ENCODE results near the gene SYCP2L. TPM values are rescaled to one million over a fixed set of nuclear protein-coding genes. Genes with fewer than 3 reads are reported as not detected.

The SYCP2L gene
- total RNA-seq, 1 donor from 2014 or later, result 12.5 TPM

DNA sequence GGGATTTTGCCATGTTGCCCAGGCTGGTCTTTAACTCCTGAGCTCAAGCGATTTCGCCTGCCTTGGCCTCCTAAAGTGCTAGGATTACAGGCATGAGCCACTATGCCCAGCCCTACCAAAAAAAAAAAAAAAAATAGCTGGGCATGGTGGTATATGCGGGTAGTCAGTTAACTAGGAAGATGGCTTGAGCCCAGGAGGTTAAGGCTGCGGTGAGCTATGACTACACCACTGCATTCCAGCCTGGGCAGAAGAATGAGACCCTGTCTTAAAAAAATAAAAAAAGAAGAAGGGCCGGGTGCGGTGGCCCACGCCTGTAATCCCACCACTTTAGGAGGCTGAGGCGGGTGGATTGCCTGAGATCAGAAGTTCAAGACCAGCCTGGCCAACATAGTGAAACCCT, 107.0 kb downstream of the SYCP2L start:
- H3K36me3 ChIP-seq, result no peaks in the 10 kb centered on the region

DNA sequence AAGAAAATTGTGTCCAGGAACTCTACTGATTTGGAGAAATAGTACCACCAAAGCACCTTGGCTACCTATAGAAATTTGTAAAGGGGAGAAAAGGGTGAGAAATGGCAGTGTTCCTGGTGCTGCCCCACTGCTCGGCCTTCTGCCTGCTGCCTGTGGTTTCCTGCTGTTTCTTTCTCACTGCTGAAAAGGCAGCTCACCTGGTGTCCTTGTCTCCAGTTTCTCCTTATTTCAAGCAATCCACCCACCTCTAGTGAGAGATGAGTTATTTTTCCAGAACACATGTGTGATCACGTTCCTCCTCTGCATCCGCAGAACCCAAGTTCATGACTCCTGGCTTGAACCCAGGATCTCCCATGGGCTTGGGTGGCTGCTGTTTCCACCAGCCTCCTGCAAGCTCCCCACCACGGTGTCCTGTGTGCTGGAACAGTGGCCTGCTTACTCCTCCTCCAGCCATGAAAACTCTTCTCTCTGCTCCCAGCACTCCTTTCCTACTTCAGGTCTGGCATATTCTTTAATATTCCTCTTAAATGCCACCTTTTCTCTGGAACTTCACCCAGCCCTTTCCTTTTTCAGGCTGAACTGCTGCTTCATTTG, 108.4 kb downstream of the SYCP2L start:
- Mint-ChIP-seq H3K9me3 (no peaks in the 10 kb centered on the region), H3K4me1 (peaks cover 23% of the 10 kb centered on the region), H3K36me3 (peaks cover 28% of the 10 kb centered on the region), H3K27me3 (ENCODE audit: insufficient read depth, low read depth) (no peaks in the 10 kb centered on the region), H3K4me3 (no peak overlapping the region), H3K27ac (no peak overlapping the region)
- H3K9ac ChIP-seq, result no peak overlapping the region
- H3K27me3 ChIP-seq, result no peaks in the 10 kb centered on the region
- no peaks in the 10 kb centered on the region for H3K79me2 ChIP-seq (ENCODE audit: low read depth)
- H4K20me1 ChIP-seq (ENCODE audit: low read depth), result no peaks in the 10 kb centered on the region
- H3K4me2 ChIP-seq, result no peak overlapping the region
- H3K4me1 ChIP-seq, result peaks cover 29% of the 10 kb centered on the region
- H3K9me3 ChIP-seq (ENCODE audit: low read depth), result no peaks in the 10 kb centered on the region
- TF ChIP-seq EZH2 (IDR thresholded peaks at IDR 0.05), result no peak
- TF ChIP-seq, protein P1, sequence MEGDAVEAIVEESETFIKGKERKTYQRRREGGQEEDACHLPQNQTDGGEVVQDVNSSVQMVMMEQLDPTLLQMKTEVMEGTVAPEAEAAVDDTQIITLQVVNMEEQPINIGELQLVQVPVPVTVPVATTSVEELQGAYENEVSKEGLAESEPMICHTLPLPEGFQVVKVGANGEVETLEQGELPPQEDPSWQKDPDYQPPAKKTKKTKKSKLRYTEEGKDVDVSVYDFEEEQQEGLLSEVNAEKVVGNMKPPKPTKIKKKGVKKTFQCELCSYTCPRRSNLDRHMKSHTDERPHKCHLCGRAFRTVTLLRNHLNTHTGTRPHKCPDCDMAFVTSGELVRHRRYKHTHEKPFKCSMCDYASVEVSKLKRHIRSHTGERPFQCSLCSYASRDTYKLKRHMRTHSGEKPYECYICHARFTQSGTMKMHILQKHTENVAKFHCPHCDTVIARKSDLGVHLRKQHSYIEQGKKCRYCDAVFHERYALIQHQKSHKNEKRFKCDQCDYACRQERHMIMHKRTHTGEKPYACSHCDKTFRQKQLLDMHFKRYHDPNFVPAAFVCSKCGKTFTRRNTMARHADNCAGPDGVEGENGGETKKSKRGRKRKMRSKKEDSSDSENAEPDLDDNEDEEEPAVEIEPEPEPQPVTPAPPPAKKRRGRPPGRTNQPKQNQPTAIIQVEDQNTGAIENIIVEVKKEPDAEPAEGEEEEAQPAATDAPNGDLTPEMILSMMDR (IDR thresholded peaks at IDR 0.05), result no peak
- TF ChIP-seq EZH2phosphoT487 (IDR thresholded peaks at IDR 0.05), result no peak
- no peak for DNase-seq (ENCODE audit: low spot score)
- no peaks in the 10 kb centered on the region for H3K36me3 ChIP-seq
- no peak overlapping the region for H3K27ac ChIP-seq
- peaks cover 16% of the 10 kb centered on the region for H3F3A ChIP-seq (ENCODE audit: low read depth)
- no peak overlapping the region for H2AFZ ChIP-seq (replicated peaks)
- H3K4me3 ChIP-seq, result no peak overlapping the region

More for the DNA sequence above, 107.0 kb downstream of the SYCP2L start:
- H3K27ac Mint-ChIP-seq, result no peak overlapping the region
- peaks cover 24% of the 10 kb centered on the region for H3K36me3 Mint-ChIP-seq
- Histone ChIP-seq H3K4me3 (no peak overlapping the region), H3F3A (ENCODE audit: low read depth) (peaks cover 12% of the 10 kb centered on the region), H3K9me3 (ENCODE audit: low read depth) (no peaks in the 10 kb centered on the region), H3K79me2 (ENCODE audit: low read depth) (no peaks in the 10 kb centered on the region), H4K20me1 (ENCODE audit: low read depth) (no peaks in the 10 kb centered on the region), H3K9ac (no peak overlapping the region), H3K27ac (no peak overlapping the region), H3K27me3 (no peaks in the 10 kb centered on the region), H2AFZ (replicated peaks) (no peak overlapping the region), H3K4me2 (no peak overlapping the region), H3K4me1 (peaks cover 29% of the 10 kb centered on the region)
- no peaks in the 10 kb centered on the region for H3K27me3 Mint-ChIP-seq (ENCODE audit: insufficient read depth, low read depth)
- H3K4me3 Mint-ChIP-seq, result no peak overlapping the region
- TF ChIP-seq EZH2phosphoT487 (IDR thresholded peaks at IDR 0.05) (no peak), EZH2 (IDR thresholded peaks at IDR 0.05) (no peak)
- TF ChIP-seq, protein P1 (IDR thresholded peaks at IDR 0.05), result no peak
- DNase-seq (ENCODE audit: low spot score), result no peak
- H3K4me1 Mint-ChIP-seq, result peaks cover 24% of the 10 kb centered on the region
- no peaks in the 10 kb centered on the region for H3K9me3 Mint-ChIP-seq

DNA sequence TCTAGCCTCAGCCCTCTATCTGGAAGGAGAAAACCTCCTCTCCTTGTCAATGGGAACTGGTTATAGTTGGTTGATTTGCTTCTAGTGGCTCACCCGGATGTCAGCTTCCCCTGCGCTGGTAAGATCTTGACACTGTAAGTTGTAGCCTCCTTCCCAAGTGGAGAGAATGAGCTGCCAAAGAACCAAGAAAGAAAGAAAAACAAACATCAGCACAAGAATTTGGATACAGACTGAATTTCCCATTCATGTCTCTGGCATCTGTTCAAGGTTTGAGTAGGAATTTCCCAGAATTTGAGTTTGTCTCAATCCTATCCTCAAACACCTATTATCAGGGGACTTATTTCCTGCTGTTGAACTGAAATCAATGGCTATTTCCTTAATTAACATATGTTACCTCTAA, 113.1 kb downstream of the SYCP2L start:
- H3K79me2 ChIP-seq (ENCODE audit: low read depth), result no peaks in the 10 kb centered on the region
- peaks cover 4% of the 10 kb centered on the region for H3F3A ChIP-seq (ENCODE audit: low read depth)
- H3K4me2 ChIP-seq, result no peak overlapping the region
- no peaks in the 10 kb centered on the region for H3K36me3 ChIP-seq
- H3K27me3 ChIP-seq, result no peaks in the 10 kb centered on the region
- H3K4me1 Mint-ChIP-seq, result peaks cover 5% of the 10 kb centered on the region
- no peak for DNase-seq (ENCODE audit: low spot score)
- no peak overlapping the region for H3K4me3 Mint-ChIP-seq
- H3K4me3 ChIP-seq, result no peak overlapping the region
- no peak overlapping the region for H3K27ac ChIP-seq
- H2AFZ ChIP-seq (replicated peaks), result no peak overlapping the region
- H3K9me3 Mint-ChIP-seq, result no peaks in the 10 kb centered on the region
- H3K4me1 ChIP-seq, result peaks cover 12% of the 10 kb centered on the region
- no peaks in the 10 kb centered on the region for H3K27me3 Mint-ChIP-seq (ENCODE audit: insufficient read depth, low read depth)
- H4K20me1 ChIP-seq (ENCODE audit: low read depth), result no peaks in the 10 kb centered on the region
- H3K9ac ChIP-seq, result no peak overlapping the region
- H3K27ac Mint-ChIP-seq, result no peak overlapping the region
- peaks cover 32% of the 10 kb centered on the region for H3K36me3 Mint-ChIP-seq
- TF ChIP-seq, protein P1 (IDR thresholded peaks at IDR 0.05), result no peak
- TF ChIP-seq EZH2phosphoT487 (IDR thresholded peaks at IDR 0.05), result no peak
- TF ChIP-seq EZH2 (IDR thresholded peaks at IDR 0.05), result no peak
- H3K9me3 ChIP-seq (ENCODE audit: low read depth), result no peaks in the 10 kb centered on the region

Measured in neural progenitor cell (in vitro differentiated cells).